Measurements from ENCODE around the gene ZFYVE16.

ZFYVE16 gene

DNA sequence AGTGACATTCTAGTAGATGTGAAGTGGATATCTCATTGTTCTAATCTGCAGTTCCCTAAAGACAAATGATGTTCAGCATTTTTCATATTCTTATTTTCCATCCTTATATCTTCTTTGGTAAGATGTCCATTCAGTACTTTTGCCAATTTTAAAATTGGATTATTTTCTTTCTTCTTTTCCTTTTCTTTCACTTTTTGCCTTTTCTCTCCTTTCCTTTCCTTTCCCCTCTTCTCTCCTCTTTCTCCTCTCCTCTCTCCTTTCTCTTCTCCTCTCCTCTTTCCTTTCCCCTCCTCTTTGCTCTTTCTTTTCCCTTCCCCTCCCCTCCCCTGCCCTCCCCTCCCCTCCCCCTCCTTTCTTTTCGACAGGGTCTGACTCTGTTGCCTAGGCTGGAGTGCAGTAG lies 10.1 kb downstream of the ZFYVE16 start:
- TF ChIP-seq, protein P1, sequence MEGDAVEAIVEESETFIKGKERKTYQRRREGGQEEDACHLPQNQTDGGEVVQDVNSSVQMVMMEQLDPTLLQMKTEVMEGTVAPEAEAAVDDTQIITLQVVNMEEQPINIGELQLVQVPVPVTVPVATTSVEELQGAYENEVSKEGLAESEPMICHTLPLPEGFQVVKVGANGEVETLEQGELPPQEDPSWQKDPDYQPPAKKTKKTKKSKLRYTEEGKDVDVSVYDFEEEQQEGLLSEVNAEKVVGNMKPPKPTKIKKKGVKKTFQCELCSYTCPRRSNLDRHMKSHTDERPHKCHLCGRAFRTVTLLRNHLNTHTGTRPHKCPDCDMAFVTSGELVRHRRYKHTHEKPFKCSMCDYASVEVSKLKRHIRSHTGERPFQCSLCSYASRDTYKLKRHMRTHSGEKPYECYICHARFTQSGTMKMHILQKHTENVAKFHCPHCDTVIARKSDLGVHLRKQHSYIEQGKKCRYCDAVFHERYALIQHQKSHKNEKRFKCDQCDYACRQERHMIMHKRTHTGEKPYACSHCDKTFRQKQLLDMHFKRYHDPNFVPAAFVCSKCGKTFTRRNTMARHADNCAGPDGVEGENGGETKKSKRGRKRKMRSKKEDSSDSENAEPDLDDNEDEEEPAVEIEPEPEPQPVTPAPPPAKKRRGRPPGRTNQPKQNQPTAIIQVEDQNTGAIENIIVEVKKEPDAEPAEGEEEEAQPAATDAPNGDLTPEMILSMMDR (conservative IDR thresholded peaks at IDR 0.05): no peak
- no peak for TF ChIP-seq ZFX (IDR thresholded peaks at IDR 0.05)
- no peak overlapping the region for H3K27ac ChIP-seq

DNA sequence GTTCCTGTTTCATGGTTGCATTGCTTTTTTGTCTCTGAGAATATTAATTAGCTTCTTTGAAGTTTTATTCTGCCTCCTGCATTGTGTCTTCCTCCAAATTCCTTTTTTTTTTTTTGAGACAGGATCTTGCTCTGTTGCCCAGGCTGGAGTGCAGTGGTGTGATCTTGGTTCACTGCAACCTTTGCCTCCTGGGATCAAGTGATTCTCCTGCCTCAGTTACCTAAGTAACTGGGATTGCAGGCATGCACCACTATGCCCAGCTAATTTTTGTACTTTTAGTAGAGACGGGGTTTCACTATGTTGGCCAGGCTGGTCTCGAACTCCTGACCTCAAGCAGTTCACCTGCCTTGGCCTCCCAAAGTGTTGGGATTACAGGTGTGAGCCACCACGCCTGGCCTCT lies 16.5 kb downstream of the ZFYVE16 start:
- peak overlapping the region; percentile 47 for H3K27ac ChIP-seq

DNA sequence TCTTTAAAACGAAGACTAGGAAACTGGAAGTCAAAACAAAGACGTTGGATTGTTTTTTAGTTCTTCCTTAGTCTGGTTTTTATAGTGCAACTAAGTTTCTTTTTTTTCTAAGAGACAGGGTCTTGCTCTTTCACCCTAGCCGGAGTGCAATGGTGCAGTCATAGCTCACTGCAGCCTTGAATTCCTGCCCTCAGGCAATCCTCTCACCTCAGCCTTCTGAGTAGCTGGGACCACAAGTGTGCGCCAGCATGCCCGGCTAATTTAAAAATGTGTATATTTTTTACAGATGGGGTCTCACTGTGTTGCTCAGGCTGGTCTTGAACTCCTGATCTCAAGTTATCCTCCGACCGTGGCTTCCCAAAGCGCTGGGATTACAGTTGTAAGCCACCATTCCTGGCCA lies 27.6 kb downstream of the ZFYVE16 start:
- no peak overlapping the region for H3K27ac ChIP-seq
- TF ChIP-seq, protein P1 (conservative IDR thresholded peaks at IDR 0.05): no peak
- no peak for TF ChIP-seq ZFX (IDR thresholded peaks at IDR 0.05)

DNA sequence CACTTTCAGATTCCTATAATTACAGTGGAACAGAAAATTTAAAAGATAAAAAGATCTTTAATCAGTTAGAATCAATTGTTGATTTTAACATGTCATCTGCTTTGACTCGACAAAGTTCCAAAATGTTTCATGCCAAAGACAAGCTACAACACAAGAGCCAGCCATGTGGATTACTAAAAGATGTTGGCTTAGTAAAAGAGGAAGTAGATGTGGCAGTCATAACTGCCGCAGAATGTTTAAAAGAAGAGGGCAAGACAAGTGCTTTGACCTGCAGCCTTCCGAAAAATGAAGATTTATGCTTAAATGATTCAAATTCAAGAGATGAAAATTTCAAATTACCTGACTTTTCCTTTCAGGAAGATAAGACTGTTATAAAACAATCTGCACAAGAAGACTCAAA lies 29.5 kb downstream of the ZFYVE16 start:
- TF ChIP-seq, protein P1 (conservative IDR thresholded peaks at IDR 0.05): no peak
- no peak for TF ChIP-seq ZFX (IDR thresholded peaks at IDR 0.05)
- H3K27ac ChIP-seq: no peak overlapping the region

DNA sequence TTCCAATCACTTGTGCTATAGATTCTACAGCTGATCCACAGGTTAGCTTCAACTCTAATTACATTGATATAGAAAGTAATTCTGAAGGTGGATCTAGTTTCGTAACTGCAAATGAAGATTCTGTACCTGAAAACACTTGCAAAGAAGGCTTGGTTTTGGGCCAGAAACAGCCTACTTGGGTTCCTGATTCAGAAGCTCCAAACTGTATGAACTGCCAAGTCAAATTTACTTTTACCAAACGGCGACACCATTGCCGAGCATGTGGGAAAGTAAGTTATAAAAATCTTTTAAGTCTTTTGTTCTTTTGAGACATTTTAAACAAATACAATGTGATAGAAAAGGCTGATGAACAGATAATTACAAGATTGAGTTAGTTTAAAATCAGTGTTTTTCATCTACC lies 30.9 kb downstream of the ZFYVE16 start:
- TF ChIP-seq, protein P1 (conservative IDR thresholded peaks at IDR 0.05): no peak
- TF ChIP-seq ZFX (IDR thresholded peaks at IDR 0.05): no peak
- no peak overlapping the region for H3K27ac ChIP-seq

DNA sequence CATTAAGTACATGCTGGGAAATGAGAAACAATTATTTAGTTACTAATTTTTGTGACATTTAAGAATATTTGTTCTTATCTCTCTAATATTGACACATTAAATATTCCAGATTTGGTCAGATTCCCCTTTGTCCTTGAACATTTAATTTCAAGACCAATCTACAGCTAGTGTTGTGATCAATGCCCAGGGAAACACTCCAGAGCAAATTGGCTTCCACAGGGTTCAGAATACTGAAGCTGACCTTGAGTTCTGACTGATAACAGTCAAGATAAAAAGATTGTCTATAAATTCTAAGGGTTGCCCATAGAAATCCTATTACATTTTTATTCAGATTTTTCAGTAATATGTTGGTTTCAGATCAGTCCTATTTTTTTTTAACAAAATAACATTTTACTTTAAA lies 31.3 kb downstream of the ZFYVE16 start:
- H3K27ac ChIP-seq: no peak overlapping the region
- TF ChIP-seq, protein P1 (conservative IDR thresholded peaks at IDR 0.05): no peak
- TF ChIP-seq ZFX (IDR thresholded peaks at IDR 0.05): no peak

DNA sequence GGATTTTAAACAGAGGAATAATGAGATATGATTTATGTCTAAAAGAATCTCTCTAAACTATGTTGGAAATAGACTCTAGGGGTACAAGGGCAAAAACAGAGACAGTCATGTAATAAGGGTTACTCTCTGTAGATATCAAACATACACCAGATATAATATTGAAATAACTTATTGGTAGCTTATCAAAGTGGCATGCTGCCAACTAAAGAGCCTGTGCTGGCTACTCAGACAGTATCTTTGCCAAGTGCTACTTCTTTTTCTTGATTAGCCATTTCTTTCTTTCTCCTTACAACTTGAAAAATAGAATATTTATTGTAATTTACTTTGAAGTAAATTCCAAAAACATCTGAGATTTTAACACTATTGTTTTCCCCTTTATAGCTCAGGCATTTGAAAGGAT lies 34.9 kb downstream of the ZFYVE16 start:
- no peak overlapping the region for H3K27ac ChIP-seq
- TF ChIP-seq, protein P1 (conservative IDR thresholded peaks at IDR 0.05): no peak
- TF ChIP-seq ZFX (IDR thresholded peaks at IDR 0.05): no peak

DNA sequence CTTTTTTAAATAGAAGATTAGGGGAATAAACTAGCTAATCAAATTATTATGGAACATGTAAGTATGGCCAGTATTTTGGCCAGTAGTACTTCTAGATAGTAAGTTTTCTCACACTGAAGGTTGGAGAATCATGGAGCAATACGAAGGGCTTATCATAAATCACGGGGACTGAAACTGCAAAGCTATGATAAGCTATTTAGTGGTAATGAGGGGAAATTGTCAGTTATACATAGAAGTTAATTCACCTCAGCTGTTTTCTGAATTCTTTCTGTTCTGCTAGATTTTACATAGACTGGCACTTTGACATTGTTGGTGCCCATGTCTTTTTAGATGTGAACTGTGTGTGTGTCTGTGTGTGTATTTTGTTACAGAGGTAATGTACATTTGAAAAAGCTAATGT lies 45.5 kb downstream of the ZFYVE16 start:
- no peak for TF ChIP-seq ZFX (IDR thresholded peaks at IDR 0.05)
- TF ChIP-seq, protein P1 (conservative IDR thresholded peaks at IDR 0.05): no peak
- no peak overlapping the region for H3K27ac ChIP-seq

Measured in C4-2B (cell line).